MM.1S (cell line): ENCODE measurements around the gene CD8A.

Experiments used
- EZH2 ChIP-seq: fragments of 300-600 bp; sonication (generic); optimal IDR thresholded peaks from 2 replicates; pipeline ENCODE3; 2017; ENCODE audit warnings: low read depth, mild to moderate bottlenecking, antibody characterized with exemption, low read length, mixed read lengths
- TF ChIP-seq, protein P1 (sequence below): fragments of 300-600 bp; sonication (generic); IDR thresholded peaks from 2 replicates; pipeline ENCODE4 v1.5.1; 2016; ENCODE audit warnings: antibody characterized with exemption, low read length, mixed read lengths

- TF ChIP-seq EZH2, result no peak
- TF ChIP-seq, protein P1, sequence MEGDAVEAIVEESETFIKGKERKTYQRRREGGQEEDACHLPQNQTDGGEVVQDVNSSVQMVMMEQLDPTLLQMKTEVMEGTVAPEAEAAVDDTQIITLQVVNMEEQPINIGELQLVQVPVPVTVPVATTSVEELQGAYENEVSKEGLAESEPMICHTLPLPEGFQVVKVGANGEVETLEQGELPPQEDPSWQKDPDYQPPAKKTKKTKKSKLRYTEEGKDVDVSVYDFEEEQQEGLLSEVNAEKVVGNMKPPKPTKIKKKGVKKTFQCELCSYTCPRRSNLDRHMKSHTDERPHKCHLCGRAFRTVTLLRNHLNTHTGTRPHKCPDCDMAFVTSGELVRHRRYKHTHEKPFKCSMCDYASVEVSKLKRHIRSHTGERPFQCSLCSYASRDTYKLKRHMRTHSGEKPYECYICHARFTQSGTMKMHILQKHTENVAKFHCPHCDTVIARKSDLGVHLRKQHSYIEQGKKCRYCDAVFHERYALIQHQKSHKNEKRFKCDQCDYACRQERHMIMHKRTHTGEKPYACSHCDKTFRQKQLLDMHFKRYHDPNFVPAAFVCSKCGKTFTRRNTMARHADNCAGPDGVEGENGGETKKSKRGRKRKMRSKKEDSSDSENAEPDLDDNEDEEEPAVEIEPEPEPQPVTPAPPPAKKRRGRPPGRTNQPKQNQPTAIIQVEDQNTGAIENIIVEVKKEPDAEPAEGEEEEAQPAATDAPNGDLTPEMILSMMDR, result no peak
These were observed 37.1 kb downstream of the CD8A start for GRCh38 chr2:86753606-86754005.
